Measurements from ENCODE around the gene ATXN1.

The ATXN1 gene

GRCh38 chr6:16562498-16562897 is 198.8 kb downstream of the ATXN1 start:
- peak overlapping the region in 1 of 2 donors; percentile 10 for H3K27ac ChIP-seq
- H3K4me3 ChIP-seq = no peak overlapping the region
- peaks cover 0 to 42% (median 16%) of the 10 kb centered on the region in 4 donors for H3K4me1 ChIP-seq
- no peaks in the 10 kb centered on the region for H3K36me3 ChIP-seq
- TF ChIP-seq CTCF (IDR thresholded peaks at IDR 0.05) = no peak
- H3K27me3 ChIP-seq = no peaks in the 10 kb centered on the region
- DNase-seq = no peak
- no peaks in the 10 kb centered on the region for H3K9me3 ChIP-seq
- intact Hi-C loops (cut with DNase I; ENCODE audit: low total_unique reads) = no loop called here

- no peaks in the 10 kb centered on the region for H3K9me3 ChIP-seq
- no peak for TF ChIP-seq CTCF (IDR thresholded peaks at IDR 0.05)
- intact Hi-C loops (cut with DNase I; ENCODE audit: low total_unique reads) = no loop called here
- peaks cover 0 to 33% (median 16%) of the 10 kb centered on the region in 4 donors for H3K4me1 ChIP-seq
- DNase-seq = no peak
- no peaks in the 10 kb centered on the region for H3K27me3 ChIP-seq
- H3K36me3 ChIP-seq = no peaks in the 10 kb centered on the region
- peak overlapping the region; percentile 45 to 50 for H3K27ac ChIP-seq
- peak overlapping the region in 1 of 2 donors; percentile 16 for H3K4me3 ChIP-seq
These were observed 202.2 kb downstream of the ATXN1 start for GRCh38 chr6:16559071-16559470.

GRCh38 chr6:16555550-16555949 is 205.7 kb downstream of the ATXN1 start:
- DNase-seq = no peak
- no peaks in the 10 kb centered on the region for H3K27me3 ChIP-seq
- intact Hi-C loops (cut with DNase I; ENCODE audit: low total_unique reads) = no loop called here
- H3K27ac ChIP-seq = no peak overlapping the region
- peaks cover 0 to 28% (median 16%) of the 10 kb centered on the region in 4 donors for H3K4me1 ChIP-seq
- no peaks in the 10 kb centered on the region for H3K36me3 ChIP-seq
- no peak for TF ChIP-seq CTCF (IDR thresholded peaks at IDR 0.05)
- no peaks in the 10 kb centered on the region for H3K9me3 ChIP-seq
- no peak overlapping the region for H3K4me3 ChIP-seq

- no peak overlapping the region for H3K4me3 ChIP-seq
- intact Hi-C loops (cut with DNase I; ENCODE audit: low total_unique reads) = no loop called here
- no peaks in the 10 kb centered on the region for H3K27me3 ChIP-seq
- H3K36me3 ChIP-seq = no peaks in the 10 kb centered on the region
- H3K9me3 ChIP-seq = no peaks in the 10 kb centered on the region
- TF ChIP-seq CTCF (IDR thresholded peaks at IDR 0.05) = no peak
- H3K27ac ChIP-seq = no peak overlapping the region
- no peak for DNase-seq
- H3K4me1 ChIP-seq = peaks cover 0 to 8% (median 5%) of the 10 kb centered on the region in 4 donors
These were observed 207.7 kb downstream of the ATXN1 start for GRCh38 chr6:16553531-16553930.

- intact Hi-C loops (cut with DNase I; ENCODE audit: low total_unique reads) = no loop called here
- H3K4me3 ChIP-seq = no peak overlapping the region
- H3K4me1 ChIP-seq = peaks cover 0 to 13% (median 10%) of the 10 kb centered on the region in 4 donors
- TF ChIP-seq CTCF (IDR thresholded peaks at IDR 0.05) = no peak
- no peaks in the 10 kb centered on the region for H3K36me3 ChIP-seq
- H3K9me3 ChIP-seq = no peaks in the 10 kb centered on the region
- no peak for DNase-seq
- H3K27me3 ChIP-seq = no peaks in the 10 kb centered on the region
- H3K27ac ChIP-seq = no peak overlapping the region
These were observed 209.8 kb downstream of the ATXN1 start for GRCh38 chr6:16551466-16551865.

GRCh38 chr6:16548121-16548520 is 213.1 kb downstream of the ATXN1 start:
- intact Hi-C loops (cut with DNase I; ENCODE audit: low total_unique reads) = loop anchor here (10.0 kb wide), 1 partner anchor 217 kb away; the partner anchor contains the start of gene ATXN1
- Histone ChIP-seq H3K9me3 (no peaks in the 10 kb centered on the region), H3K36me3 (no peaks in the 10 kb centered on the region), H3K4me1 (peaks cover 0 to 47% (median 30%) of the 10 kb centered on the region in 4 donors), H3K4me3 (no peak overlapping the region), H3K27ac (no peak overlapping the region), H3K27me3 (no peaks in the 10 kb centered on the region)
- no peak for DNase-seq
- no peak for TF ChIP-seq CTCF (IDR thresholded peaks at IDR 0.05)

Measured in tibial artery (tissue), 4 donors.